Endodermal cell (in vitro differentiated cells): Measurements from ENCODE around the gene KRT38. TPM values are rescaled to one million over a fixed set of nuclear protein-coding genes. Genes with fewer than 3 reads are reported as not detected.
A peak's percentile ranks its signal among the peaks of the same experiment; 100 is the strongest.

Experiments used
- DNase-seq: peaks from one replicate; pipeline ENCODE4 v3.0.0-alpha.2; 2017
- H3K27ac ChIP-seq: 2 replicates; pipeline ENCODE4 v1.5.1; 2013; ENCODE audit warnings: mild to moderate bottlenecking, low read depth, low read length, moderate library complexity
- H3K27me3 ChIP-seq: 2 replicates; pipeline ENCODE4 v1.6.1; 2013; ENCODE audit warnings: mild to moderate bottlenecking, low read length, moderate library complexity; ENCODE audit not compliant: insufficient read depth, control insufficient read depth, poor library complexity, severe bottlenecking
- H3K36me3 ChIP-seq: 2 replicates; pipeline ENCODE4 v1.7.0; 2013; ENCODE audit warnings: mild to moderate bottlenecking, low read length, moderate library complexity; ENCODE audit not compliant: control insufficient read depth, insufficient read depth
- H3K4me1 ChIP-seq: one replicate; pipeline ENCODE4 v1.7.0; 2013; ENCODE audit warnings: low read length; ENCODE audit not compliant: control insufficient read depth, insufficient read depth
- H3K4me3 ChIP-seq: 2 replicates; pipeline ENCODE4 v1.5.1; 2013; ENCODE audit warnings: mild to moderate bottlenecking, low read length, moderate library complexity
- H3K9ac ChIP-seq: 2 replicates; pipeline ENCODE4 v1.6.1; 2013; ENCODE audit warnings: mild to moderate bottlenecking, low read length, moderate library complexity; ENCODE audit not compliant: poor library complexity, severe bottlenecking; ENCODE audit errors: extremely low read depth
- H3K9me3 ChIP-seq: 2 replicates; pipeline ENCODE4 v1.6.1; 2013; ENCODE audit warnings: mild to moderate bottlenecking, low read length, moderate library complexity; ENCODE audit not compliant: control insufficient read depth
- H3K27ac Mint-ChIP-seq: 2 replicates; pipeline ENCODE4 v1.8.0; 2020; ENCODE audit warnings: mixed read lengths
- H3K27me3 Mint-ChIP-seq: 2 replicates; pipeline ENCODE4 v1.8.0; 2021; ENCODE audit warnings: mild to moderate bottlenecking, mixed read lengths; ENCODE audit not compliant: insufficient read depth
- H3K36me3 Mint-ChIP-seq: 2 replicates; pipeline ENCODE4 v1.8.0; 2020; ENCODE audit warnings: low read depth, mixed read lengths
- H3K4me1 Mint-ChIP-seq: 2 replicates; pipeline ENCODE4 v1.8.0; 2020; ENCODE audit warnings: mixed read lengths
- H3K4me3 Mint-ChIP-seq: 2 replicates; pipeline ENCODE4 v1.8.0; 2020; ENCODE audit warnings: mild to moderate bottlenecking, moderate library complexity, mixed read lengths
- H3K9me3 Mint-ChIP-seq: 2 replicates; pipeline ENCODE4 v1.8.0; 2020; ENCODE audit warnings: mild to moderate bottlenecking, mixed read lengths
- WGBS, 2 experiments: methylation state at CpG; one replicate each; pipeline versions ENCODE4 v1.1.5 to v1.1.7; 2013; ENCODE audit warnings: missing lambda C conversion rate in 2 of 2, mixed read lengths in 1 of 2; ENCODE audit not compliant: insufficient coverage in 1 of 2, insufficient read length in 1 of 2; 5-methylcytosine and 5-hydroxymethylcytosine counted together
- total RNA-seq, 2 donors: library from RNA; stranded (reverse); fragmentation: NEBNext Ultra II Directional in 1 of 2; extraction: Animal tissue kit (Norgen Biotek cat#: 25700) in 1 of 2; gene quantifications; 2 replicates in 1 of 2; 3 replicates in 1 of 2; pipeline ENCODE4 v1.2.1, GENCODE V29; 2021
- TF ChIP-seq, protein P1 (sequence below): fragments of 200-600 bp; sonication (generic); conservative IDR thresholded peaks from 2 replicates; pipeline ENCODE4 v1.5.0; 2021; ENCODE audit warnings: antibody characterized with exemption, mild to moderate bottlenecking

KRT38 gene
- total RNA-seq, 2 donors from 2014 or later: not detected

DNA sequence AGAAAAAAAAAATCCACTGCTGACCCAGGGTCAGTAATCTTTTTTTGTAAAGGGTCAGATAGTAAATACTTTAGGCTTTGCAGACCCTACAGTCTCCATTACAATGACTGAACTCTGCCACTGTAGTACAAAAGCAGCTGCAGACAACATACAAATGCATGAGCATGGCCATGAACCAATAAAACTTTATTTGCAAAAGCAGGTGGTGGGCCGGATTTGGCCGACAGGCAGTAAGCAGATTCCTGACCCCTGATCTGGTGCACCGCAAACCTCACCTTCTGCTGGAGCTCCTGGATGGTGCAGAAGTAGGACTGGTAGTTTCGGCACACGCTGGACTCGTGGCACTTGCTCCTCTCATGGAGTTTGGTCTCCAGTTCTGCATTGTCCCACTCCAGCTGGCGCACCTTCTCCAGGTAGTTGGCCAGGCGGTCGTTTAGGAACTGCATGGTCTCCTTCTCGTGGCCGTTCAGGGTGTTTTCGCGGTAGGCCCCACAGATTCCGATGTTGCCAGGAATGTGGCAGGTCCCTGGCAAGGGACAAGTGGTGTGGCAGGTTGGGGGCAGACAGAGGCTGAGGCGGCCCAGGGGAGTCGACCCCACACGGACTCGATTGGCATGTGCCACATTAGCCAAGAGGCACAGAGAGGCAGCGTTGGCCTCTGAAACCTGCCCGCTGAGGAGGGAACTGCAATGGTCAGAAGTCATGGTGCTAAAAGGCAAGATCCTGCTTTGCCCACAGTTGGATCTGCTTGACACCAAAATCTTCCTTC, 29.5 kb downstream of the KRT38 start:
- 95 to 97% methylated on average over 17 to 20 of the region's 20 CpGs for WGBS, 2 experiments
- Histone ChIP-seq H3K36me3 (no peaks in the 10 kb centered on the region), H3K4me1 (no peaks in the 10 kb centered on the region), H3K27me3 (no peaks in the 10 kb centered on the region), H3K4me3 (no peak overlapping the region), H3K9me3 (no peaks in the 10 kb centered on the region), H3K27ac (no peak overlapping the region), H3K9ac (no peak overlapping the region)
- Mint-ChIP-seq H3K27me3 (no peaks in the 10 kb centered on the region), H3K27ac (no peak overlapping the region), H3K4me1 (peaks cover 5% of the 10 kb centered on the region), H3K36me3 (no peaks in the 10 kb centered on the region), H3K9me3 (no peaks in the 10 kb centered on the region), H3K4me3 (no peak overlapping the region)
- TF ChIP-seq, protein P1, sequence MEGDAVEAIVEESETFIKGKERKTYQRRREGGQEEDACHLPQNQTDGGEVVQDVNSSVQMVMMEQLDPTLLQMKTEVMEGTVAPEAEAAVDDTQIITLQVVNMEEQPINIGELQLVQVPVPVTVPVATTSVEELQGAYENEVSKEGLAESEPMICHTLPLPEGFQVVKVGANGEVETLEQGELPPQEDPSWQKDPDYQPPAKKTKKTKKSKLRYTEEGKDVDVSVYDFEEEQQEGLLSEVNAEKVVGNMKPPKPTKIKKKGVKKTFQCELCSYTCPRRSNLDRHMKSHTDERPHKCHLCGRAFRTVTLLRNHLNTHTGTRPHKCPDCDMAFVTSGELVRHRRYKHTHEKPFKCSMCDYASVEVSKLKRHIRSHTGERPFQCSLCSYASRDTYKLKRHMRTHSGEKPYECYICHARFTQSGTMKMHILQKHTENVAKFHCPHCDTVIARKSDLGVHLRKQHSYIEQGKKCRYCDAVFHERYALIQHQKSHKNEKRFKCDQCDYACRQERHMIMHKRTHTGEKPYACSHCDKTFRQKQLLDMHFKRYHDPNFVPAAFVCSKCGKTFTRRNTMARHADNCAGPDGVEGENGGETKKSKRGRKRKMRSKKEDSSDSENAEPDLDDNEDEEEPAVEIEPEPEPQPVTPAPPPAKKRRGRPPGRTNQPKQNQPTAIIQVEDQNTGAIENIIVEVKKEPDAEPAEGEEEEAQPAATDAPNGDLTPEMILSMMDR: no peak
- DNase-seq: no peak

DNA sequence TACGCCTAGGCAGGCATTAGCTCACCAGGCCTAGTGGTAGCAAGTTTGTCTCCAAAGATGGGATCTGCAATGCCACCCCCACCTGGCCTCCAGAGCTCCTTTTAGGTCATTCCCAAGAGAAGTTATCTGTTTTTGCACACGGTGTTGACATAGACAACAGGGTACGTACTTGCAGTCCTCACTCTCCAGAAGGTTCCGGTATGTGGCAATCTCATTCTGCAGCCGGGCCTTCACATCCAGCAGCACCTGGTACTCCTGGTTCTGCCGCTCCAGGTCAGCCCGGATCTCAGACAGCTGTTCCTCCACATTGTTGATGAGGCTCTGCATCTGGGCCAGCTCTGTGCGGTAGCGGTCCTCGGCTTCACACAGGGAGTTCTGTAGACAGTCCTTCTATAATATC, 33.6 kb downstream of the KRT38 start:
- Mint-ChIP-seq H3K4me3 (no peak overlapping the region), H3K27ac (no peak overlapping the region), H3K9me3 (no peaks in the 10 kb centered on the region), H3K27me3 (peaks cover 4% of the 10 kb centered on the region), H3K36me3 (no peaks in the 10 kb centered on the region), H3K4me1 (no peaks in the 10 kb centered on the region)
- no peak overlapping the region for H3K9ac ChIP-seq
- H3K9me3 ChIP-seq: no peaks in the 10 kb centered on the region
- DNase-seq: peak; percentile 29
- no peaks in the 10 kb centered on the region for H3K4me1 ChIP-seq
- H3K27ac ChIP-seq: no peak overlapping the region
- TF ChIP-seq, protein P1: no peak
- H3K4me3 ChIP-seq: no peak overlapping the region
- 94% methylated on average over 5 to 10 of the region's 10 CpGs for WGBS, 2 experiments
- no peaks in the 10 kb centered on the region for H3K27me3 ChIP-seq
- H3K36me3 ChIP-seq: no peaks in the 10 kb centered on the region

DNA sequence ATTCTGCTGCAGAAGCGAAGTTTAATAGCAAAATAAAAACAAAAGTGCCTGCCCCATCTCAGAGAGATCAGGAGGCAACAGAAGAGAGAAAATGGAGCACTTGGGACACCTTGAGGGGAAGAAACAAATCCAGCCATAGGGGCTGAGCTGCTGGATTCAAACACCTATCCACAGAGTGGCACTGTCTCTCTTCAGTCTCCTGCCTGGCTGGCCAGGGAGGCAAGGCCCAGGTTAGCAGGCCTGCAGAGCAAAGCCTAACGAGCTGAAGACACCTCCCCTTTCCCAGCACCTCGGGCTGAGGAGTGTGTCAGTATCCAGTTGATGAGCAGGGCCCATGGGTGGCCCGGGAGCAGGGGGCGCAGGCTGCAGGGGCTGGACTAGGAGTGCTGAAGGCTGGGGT, 34.6 kb downstream of the KRT38 start:
- Histone ChIP-seq H3K9ac (no peak overlapping the region), H3K9me3 (no peaks in the 10 kb centered on the region), H3K27ac (no peak overlapping the region), H3K27me3 (no peaks in the 10 kb centered on the region), H3K36me3 (no peaks in the 10 kb centered on the region), H3K4me1 (no peaks in the 10 kb centered on the region), H3K4me3 (no peak overlapping the region)
- DNase-seq: peak; percentile 67
- TF ChIP-seq, protein P1: peak; percentile 41
- Mint-ChIP-seq H3K27ac (no peak overlapping the region), H3K27me3 (peaks cover 5% of the 10 kb centered on the region), H3K4me3 (no peak overlapping the region), H3K4me1 (no peaks in the 10 kb centered on the region), H3K9me3 (no peaks in the 10 kb centered on the region), H3K36me3 (no peaks in the 10 kb centered on the region)
- 70 to 80% methylated on average over 2 to 5 of the region's 5 CpGs for WGBS, 2 experiments
